SK-N-SH treated with all-trans-retinoic acid at 6 μM for 48 hours (cell line): Measurements from ENCODE around the gene EID3.

Source experiments
- ATAC-seq: fragments of 200-7000 bp; cut with Tn5 transposase; 3 replicates; pipeline ENCODE4 v1.9.1; 2020; ENCODE audit warnings: mild to moderate bottlenecking, moderate library complexity
- ARNTL ChIP-seq: fragments of 450-650 bp; formaldehyde crosslinking; IDR thresholded peaks from 2 replicates; pipeline ENCODE4 v1.5.0; 2020; ENCODE audit warnings: low read depth, mild to moderate bottlenecking, moderate library complexity, borderline replicate concordance
- BACH2 ChIP-seq: fragments of 250-450 bp; sonication (Bioruptor Pico); IDR thresholded peaks from 2 replicates; pipeline ENCODE4 v1.9.0; 2021; ENCODE audit warnings: mild to moderate bottlenecking, borderline replicate concordance
- CSDC2 ChIP-seq: fragments of 250-450 bp; sonication (Bioruptor Pico); IDR thresholded peaks from 2 replicates; pipeline ENCODE4 v1.5.0; 2020; ENCODE audit warnings: mild to moderate bottlenecking, moderate library complexity
- CSRNP3 ChIP-seq: fragments of 250-450 bp; sonication (Bioruptor Pico); IDR thresholded peaks from 2 replicates; pipeline ENCODE4 v1.5.1; 2021; ENCODE audit warnings: mild to moderate bottlenecking, moderate library complexity
- ESRRG ChIP-seq: fragments of 250-450 bp; sonication (Bioruptor Pico); IDR thresholded peaks from 2 replicates; pipeline ENCODE4 v1.6.1; 2021; ENCODE audit warnings: mild to moderate bottlenecking
- GLIS3 ChIP-seq: fragments of 250-450 bp; sonication (Bioruptor Pico); IDR thresholded peaks from 2 replicates; pipeline ENCODE4 v1.5.0; 2020; ENCODE audit warnings: mild to moderate bottlenecking, moderate library complexity
- ISL1 ChIP-seq: fragments of 250-450 bp; sonication (Bioruptor Pico); IDR thresholded peaks from 2 replicates; pipeline ENCODE4 v2.1.2; 2022; ENCODE audit warnings: mild to moderate bottlenecking, moderate library complexity
- OSR1 ChIP-seq: fragments of 250-450 bp; sonication (Bioruptor Pico); IDR thresholded peaks from 2 replicates; pipeline ENCODE4 v1.8.0; 2022; ENCODE audit warnings: moderate library complexity, mild to moderate bottlenecking, inconsistent platforms
- PATZ1 ChIP-seq: fragments of 250-450 bp; sonication (Bioruptor Pico); IDR thresholded peaks from 2 replicates; pipeline ENCODE4 v1.8.0; 2020; ENCODE audit warnings: mild to moderate bottlenecking, moderate library complexity, borderline replicate concordance
- PPARA ChIP-seq: fragments of 250-450 bp; sonication (Bioruptor Pico); IDR thresholded peaks from 2 replicates; pipeline ENCODE4 v1.5.0; 2020; ENCODE audit warnings: mild to moderate bottlenecking, borderline replicate concordance
- RARB ChIP-seq: fragments of 250-450 bp; sonication (Bioruptor Pico); IDR thresholded peaks from 2 replicates; pipeline ENCODE4 v1.8.0; 2021; ENCODE audit warnings: mild to moderate bottlenecking, moderate library complexity
- SNAI2 ChIP-seq: fragments of 250-450 bp; sonication (Bioruptor Pico); IDR thresholded peaks from 2 replicates; pipeline ENCODE4 v1.5.0; 2020; ENCODE audit warnings: mild to moderate bottlenecking, moderate library complexity
- TCF4 ChIP-seq: fragments of 250-450 bp; sonication (Bioruptor Pico); IDR thresholded peaks from 2 replicates; pipeline ENCODE4 v1.8.0; 2021; ENCODE audit warnings: mild to moderate bottlenecking, moderate library complexity, borderline replicate concordance
- TOX ChIP-seq: fragments of 250-450 bp; sonication (Bioruptor Pico); IDR thresholded peaks from 2 replicates; pipeline ENCODE4 v1.8.0; 2021; ENCODE audit warnings: mild to moderate bottlenecking, moderate library complexity, borderline replicate concordance
- ZC3H10 ChIP-seq: fragments of 250-450 bp; sonication (Bioruptor Pico); IDR thresholded peaks from 2 replicates; pipeline ENCODE4 v1.5.1; 2021; ENCODE audit warnings: mild to moderate bottlenecking, moderate library complexity
- ZNF565 ChIP-seq: fragments of 450-650 bp; formaldehyde crosslinking; conservative IDR thresholded peaks from 2 replicates; pipeline ENCODE4 v1.5.0; 2020; ENCODE audit warnings: low read depth, mild to moderate bottlenecking, moderate library complexity
- ZNF70 ChIP-seq: fragments of 450-650 bp; formaldehyde crosslinking; IDR thresholded peaks from 2 replicates; pipeline ENCODE4 v1.5.0; 2020; ENCODE audit warnings: mild to moderate bottlenecking, moderate library complexity
- TF ChIP-seq, protein P1 (sequence below): fragments of 250-450 bp; sonication (Bioruptor Pico); IDR thresholded peaks from 2 replicates; pipeline ENCODE4 v1.5.1; 2020; ENCODE audit warnings: low read depth, mild to moderate bottlenecking, moderate library complexity
- TF ChIP-seq, protein P2 (sequence below): fragments of 250-450 bp; sonication (Bioruptor Pico); IDR thresholded peaks from 2 replicates; pipeline ENCODE4 v1.5.0; 2020; ENCODE audit warnings: mild to moderate bottlenecking, moderate library complexity

EID3 gene

DNA sequence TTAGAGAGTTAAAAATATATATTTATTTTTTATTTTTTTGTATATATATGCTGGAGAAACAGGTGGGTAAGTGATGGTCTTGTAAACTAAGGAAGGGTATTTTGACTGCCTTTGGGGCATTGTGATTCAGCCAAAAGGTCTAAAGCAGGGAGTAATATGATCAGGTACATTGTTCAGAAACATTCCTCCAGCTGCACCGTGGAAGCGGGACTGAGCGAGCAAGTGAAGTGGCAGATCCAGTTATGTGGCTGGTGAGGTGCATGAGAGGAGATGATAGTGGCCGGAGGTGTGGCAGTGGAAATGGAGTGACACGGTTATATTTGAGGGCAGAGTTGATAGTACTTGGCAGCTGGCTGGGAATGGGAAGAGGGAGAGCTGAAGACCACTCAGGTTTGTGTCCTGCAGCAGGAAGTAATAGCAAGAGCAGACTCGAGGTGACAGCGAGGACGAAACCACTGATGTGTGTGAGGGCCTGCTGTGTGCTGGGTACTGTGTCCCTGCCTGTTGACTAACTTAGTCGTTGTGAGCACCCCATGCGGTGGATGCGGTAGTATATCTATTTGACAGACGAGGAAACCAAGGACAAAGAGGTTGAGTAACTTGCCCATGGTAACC, 39.2 kb downstream of the EID3 start:
- no peak for TF ChIP-seq PATZ1 (CRISPR knock-in tag)
- TF ChIP-seq OSR1, result no peak
- TF ChIP-seq CSDC2, result no peak
- no peak for TF ChIP-seq PPARA (CRISPR knock-in tag)
- no peak for TF ChIP-seq ESRRG (CRISPR knock-in tag)
- no peak for TF ChIP-seq ZNF565 (CRISPR knock-in tag)
- no peak for TF ChIP-seq ZC3H10 (CRISPR knock-in tag)
- TF ChIP-seq SNAI2, result no peak
- TF ChIP-seq TOX (CRISPR knock-in tag), result no peak
- TF ChIP-seq CSRNP3 (CRISPR knock-in tag), result no peak
- no peak for ATAC-seq

DNA sequence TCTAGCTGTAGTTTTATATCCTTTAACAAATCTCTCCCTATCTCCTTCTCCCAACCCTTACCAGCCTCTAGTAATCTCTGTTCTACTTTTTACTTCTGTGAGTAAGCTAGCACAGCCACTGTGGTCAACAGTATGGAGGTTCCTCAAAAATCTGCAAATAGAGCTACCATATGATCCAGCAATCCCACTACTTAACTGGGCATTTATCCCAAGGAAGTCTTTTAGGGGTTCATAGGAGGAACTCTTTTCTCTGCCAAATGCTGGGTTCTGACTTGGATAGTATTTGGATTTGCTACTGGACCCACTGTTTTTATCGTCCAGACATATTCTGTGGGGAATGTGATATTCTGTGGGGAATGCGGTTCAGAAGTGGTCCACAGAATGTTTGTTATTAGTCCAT, 41.1 kb downstream of the EID3 start:
- no peak for TF ChIP-seq ZNF565 (CRISPR knock-in tag)
- no peak for TF ChIP-seq ARNTL (CRISPR knock-in tag)
- TF ChIP-seq CSDC2, result no peak
- no peak for ATAC-seq

GRCh38 chr12:104345234-104346066, 41.9 kb downstream of the EID3 start:
- no peak for TF ChIP-seq GLIS3 (CRISPR knock-in tag)
- peak; percentile 37; the same call in 2 of the 3 replicates for ATAC-seq

DNA sequence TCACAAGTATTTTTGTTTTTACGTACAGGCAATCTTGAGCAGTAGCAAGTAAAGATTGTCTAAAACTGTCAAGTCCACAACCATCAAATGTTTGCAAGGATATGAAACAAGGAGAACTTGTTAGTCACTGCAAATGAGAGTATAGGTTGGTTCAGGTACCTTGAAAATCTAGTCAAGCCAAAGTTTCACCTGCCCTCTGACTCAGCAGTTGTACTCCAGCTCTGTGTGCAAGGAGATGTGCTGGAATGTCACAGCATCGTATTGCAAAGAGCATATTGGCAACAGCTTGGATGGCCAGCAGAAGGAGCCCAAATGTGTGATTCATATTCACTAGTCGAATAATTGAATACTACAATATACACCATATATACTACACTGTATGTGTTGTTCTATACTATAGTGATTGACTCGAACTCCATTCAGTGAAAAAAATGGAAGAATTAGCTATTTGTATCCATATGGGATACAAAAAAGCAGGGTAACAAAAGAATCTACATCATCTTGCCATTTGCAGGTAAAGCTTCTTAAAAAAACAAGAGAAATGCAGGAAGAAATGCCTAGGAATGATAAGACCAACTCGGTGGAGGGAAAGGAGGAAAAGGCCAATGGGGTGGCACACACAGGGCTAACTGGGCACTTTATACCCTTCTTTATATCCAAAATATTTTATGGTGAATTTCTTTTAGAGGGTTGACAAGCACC, 44.0 kb downstream of the EID3 start:
- ATAC-seq, result peak; percentile 39
- TF ChIP-seq CSRNP3 (CRISPR knock-in tag) (no peak), ISL1 (no peak), TCF4 (no peak), ARNTL (CRISPR knock-in tag) (no peak), ZNF70 (no peak)
- TF ChIP-seq, protein P1, sequence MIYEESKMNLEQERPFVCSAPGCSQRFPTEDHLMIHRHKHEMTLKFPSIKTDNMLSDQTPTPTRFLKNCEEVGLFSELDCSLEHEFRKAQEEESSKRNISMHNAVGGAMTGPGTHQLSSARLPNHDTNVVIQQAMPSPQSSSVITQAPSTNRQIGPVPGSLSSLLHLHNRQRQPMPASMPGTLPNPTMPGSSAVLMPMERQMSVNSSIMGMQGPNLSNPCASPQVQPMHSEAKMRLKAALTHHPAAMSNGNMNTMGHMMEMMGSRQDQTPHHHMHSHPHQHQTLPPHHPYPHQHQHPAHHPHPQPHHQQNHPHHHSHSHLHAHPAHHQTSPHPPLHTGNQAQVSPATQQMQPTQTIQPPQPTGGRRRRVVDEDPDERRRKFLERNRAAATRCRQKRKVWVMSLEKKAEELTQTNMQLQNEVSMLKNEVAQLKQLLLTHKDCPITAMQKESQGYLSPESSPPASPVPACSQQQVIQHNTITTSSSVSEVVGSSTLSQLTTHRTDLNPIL (CRISPR knock-in tag), result no peak

DNA sequence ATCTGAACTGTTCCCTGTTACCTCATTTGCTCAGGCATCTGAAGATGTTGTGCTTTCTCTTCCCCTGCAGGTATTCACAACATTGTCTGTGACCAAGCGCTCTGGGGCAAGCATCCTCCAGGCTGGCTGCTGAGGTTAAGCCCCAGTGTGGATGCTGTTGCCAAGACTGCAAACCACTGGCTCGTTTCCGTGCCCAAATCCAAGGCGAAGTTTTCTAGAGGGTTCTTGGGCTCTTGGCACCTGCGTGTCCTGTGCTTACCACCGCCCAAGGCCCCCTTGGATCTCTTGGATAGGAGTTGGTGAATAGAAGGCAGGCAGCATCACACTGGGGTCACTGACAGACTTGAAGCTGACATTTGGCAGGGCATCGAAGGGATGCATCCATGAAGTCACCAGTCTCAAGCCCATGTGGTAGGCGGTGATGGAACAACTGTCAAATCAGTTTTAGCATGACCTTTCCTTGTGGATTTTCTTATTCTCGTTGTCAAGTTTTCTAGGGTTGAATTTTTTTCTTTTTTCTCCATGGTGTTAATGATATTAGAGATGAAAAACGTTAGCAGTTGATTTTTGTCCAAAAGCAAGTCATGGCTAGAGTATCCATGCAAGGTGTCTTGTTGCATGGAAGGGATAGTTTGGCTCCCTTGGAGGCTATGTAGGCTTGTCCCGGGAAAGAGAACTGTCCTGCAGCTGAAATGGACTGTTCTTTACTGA, 44.9 kb downstream of the EID3 start:
- no peak for ATAC-seq
- TF ChIP-seq CSDC2 (no peak), TCF4 (no peak), RARB (no peak), TOX (CRISPR knock-in tag) (no peak), SNAI2 (no peak), ZNF70 (no peak), ISL1 (no peak), ESRRG (CRISPR knock-in tag) (no peak), PPARA (CRISPR knock-in tag) (no peak), OSR1 (no peak), GLIS3 (CRISPR knock-in tag) (no peak), BACH2 (CRISPR knock-in tag) (no peak), ZC3H10 (CRISPR knock-in tag) (no peak), ARNTL (CRISPR knock-in tag) (no peak)
- TF ChIP-seq, protein P1 (CRISPR knock-in tag), result no peak
- TF ChIP-seq, protein P2, sequence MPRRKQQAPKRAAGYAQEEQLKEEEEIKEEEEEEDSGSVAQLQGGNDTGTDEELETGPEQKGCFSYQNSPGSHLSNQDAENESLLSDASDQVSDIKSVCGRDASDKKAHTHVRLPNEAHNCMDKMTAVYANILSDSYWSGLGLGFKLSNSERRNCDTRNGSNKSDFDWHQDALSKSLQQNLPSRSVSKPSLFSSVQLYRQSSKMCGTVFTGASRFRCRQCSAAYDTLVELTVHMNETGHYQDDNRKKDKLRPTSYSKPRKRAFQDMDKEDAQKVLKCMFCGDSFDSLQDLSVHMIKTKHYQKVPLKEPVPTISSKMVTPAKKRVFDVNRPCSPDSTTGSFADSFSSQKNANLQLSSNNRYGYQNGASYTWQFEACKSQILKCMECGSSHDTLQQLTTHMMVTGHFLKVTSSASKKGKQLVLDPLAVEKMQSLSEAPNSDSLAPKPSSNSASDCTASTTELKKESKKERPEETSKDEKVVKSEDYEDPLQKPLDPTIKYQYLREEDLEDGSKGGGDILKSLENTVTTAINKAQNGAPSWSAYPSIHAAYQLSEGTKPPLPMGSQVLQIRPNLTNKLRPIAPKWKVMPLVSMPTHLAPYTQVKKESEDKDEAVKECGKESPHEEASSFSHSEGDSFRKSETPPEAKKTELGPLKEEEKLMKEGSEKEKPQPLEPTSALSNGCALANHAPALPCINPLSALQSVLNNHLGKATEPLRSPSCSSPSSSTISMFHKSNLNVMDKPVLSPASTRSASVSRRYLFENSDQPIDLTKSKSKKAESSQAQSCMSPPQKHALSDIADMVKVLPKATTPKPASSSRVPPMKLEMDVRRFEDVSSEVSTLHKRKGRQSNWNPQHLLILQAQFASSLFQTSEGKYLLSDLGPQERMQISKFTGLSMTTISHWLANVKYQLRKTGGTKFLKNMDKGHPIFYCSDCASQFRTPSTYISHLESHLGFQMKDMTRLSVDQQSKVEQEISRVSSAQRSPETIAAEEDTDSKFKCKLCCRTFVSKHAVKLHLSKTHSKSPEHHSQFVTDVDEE (CRISPR knock-in tag), result no peak
